Suppressor macrophage treated with lipopolysaccharide for 1 hour (primary cell): ENCODE results near the gene MT1HL1.

Source experiments
- DNase-seq, 3 donors: peaks; one replicate each; pipeline ENCODE4 v3.0.0-alpha.2; 2020 to 2022

Gene MT1HL1

GRCh38 chr1:237004116-237004515 is at the start of gene MT1HL1:
MT1HL1 (minus strand) TSS chr1:237004441; CDS start chr1:237004372, 69 bp downstream.
- DNase-seq: no peak

GRCh38 chr1:237050915-237051314 is 46.7 kb upstream of the MT1HL1 start:
- DNase-seq: no peak

DNA sequence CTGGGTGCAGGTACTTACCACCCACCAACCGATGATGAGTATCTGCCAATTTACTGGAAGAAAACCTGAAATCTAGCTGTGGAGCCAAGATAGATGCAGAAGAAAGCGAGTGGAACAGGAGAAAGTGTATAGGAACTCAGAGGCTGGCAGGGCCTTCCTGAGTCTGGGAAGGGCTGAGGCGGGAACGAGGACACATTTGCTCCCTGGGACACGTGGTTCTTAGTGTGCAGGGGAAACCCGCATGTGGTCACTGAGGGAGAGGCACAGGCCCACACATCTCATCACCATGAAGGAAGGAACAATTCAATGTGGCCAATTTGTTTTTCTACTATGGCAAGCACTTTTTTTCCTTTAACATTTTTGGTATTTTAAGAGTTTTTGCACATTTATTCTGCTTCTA is 45.9 kb upstream of the MT1HL1 start:
- DNase-seq: no peak

DNA sequence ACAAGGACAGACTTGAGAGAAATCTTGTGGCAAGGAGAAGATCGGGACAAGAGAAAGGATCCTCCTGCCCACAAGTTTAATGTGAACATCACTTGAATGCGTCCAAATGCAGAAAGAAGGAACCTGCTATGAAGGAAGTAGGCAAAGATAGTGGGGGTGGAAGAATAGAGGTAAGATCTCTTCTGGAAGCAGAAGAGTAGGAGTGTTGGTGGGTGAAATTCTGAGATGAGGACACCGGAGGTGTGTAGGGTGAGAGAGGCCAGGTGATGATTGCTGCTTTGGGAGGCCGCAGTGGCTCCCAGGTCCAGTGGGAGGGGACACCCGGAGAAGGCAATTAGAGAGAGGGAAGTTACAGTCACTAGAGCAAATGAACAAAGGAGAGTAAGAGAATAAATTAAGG is 44.6 kb upstream of the MT1HL1 start:
- no peak for DNase-seq

GRCh38 chr1:237045278-237046016 is 41.2 kb upstream of the MT1HL1 start:
- DNase-seq: no peak

DNA sequence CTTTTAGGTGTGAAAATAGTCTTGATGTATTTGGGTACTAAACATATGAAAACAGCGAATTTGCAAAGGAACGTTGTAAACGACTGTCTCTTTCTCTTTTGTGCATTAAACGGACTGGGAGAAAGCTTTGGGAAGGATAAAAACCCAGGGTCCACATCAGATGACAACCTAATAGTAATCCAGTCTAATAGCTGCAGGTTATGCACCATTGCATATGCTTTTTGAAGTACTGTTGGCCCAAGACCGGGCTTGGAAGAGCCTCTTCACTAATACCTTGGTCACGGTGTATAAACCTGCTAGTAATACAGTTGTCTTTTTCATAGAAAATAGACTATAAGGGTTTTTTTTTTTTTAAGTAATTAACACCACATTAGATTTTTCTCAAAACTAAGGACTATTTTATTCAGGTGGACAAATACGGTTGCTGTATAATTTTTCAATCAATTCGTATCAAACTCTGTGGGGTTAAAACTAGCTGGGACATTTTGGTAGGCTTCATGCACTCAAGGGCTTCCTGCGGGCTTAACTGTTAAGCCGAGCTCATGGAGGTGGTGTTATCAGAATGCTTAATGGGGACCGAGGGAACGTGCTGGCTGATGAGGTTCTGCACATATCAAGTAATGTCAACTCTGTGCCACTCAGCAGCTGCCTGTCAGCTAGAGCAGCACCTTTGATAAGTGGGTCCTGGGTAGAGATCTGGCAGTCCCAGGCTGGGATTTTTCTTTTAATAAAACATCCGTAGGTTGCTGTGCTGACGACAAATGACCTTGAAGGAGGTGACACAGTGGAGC is 39.8 kb upstream of the MT1HL1 start:
- DNase-seq: no peak

DNA sequence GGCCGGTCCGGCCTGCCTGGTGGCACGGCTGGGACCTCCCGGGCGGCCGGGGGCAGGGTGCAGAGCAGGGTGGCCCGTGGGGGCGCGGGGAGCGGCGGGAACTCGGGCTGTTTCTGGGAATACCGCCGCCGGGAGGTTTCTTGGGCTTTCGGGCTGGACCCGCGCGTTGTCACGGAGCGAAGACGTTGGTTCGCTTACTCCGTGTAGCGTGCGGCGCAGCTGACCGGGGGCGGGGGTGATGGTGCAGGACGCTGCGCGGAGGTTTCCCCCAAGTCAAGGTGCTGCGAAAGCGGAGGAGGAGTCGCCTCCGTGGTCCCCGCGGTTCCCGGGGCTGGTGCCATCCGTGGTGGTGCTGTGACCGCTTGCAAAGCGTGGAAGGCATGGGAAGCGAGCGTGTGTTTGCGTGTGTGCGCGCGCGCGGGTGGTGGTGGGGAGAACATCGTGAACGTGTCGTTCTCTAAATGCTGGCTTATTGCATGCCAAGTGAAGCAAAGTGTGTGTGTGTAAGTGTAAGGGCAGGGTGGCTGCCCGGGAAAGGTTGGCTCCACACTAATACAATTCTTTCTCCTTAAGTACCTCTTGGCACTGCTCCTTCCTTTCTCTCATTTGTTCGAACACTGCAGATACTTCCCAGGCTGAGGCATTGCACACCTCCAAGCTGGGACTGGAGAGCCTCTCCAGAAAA is 38.8 kb upstream of the MT1HL1 start:
- no peak for DNase-seq

DNA sequence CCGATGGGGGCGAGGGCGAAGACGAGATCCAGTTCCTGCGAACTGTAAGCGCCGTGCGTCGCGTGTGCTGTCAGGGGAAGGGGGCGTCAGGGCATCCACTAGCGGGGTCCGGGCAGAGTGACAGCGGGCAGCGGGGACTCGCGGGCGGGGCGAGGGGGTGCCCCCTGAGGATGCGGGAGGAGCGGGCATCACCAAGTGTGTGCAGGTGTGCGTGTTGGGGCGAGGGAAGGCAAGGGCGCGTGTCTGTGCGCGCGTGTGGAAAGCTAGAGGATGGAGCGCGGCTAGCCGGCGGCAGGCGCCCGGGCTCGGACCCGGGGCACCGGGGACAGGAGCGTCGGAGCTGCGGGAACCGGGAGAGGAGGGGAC is 38.3 kb upstream of the MT1HL1 start:
- DNase-seq: no peak

DNA sequence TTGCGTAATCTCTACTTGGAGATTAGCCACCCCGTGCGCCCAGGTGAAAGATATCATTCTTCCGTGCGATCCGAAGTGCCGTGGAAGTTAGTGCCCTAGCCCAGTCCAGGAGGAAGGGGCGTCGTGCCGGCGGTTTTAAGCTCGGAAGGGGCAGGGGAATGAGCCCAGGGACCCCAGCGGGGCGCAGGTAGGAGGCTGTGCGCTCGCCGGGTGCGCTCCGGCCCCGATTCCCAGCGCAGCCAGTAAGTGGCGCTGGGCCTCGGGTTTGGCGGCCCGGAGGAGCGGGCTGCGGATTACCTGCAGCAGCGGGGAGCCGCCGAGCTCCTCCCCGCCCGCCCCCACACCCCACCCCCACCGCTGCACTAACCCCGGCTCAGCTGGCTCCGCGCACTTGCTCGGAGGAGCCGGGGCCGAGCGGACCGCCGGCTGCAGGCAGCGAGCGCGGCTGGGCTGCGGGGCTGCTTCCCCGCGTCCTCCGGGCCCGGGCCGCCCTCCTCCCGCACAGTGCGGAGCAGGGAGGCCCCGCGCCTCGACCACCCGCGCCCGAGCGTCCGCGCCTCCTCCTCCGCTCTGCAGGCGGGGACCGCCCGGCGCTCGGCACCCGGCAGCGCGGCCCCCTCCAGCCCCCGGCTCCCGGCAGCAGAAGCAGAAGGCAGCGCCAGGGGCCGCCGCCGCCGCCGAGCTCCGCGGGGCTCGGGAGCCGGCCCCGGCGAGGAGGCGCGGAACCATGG is 37.7 kb upstream of the MT1HL1 start, which contains the start of gene RYR2:
TSS of gene RYR2 (plus strand) at position 390 of the 731 bp plus-strand sequence. CDS start at position 728, 338 bp downstream.
- DNase-seq: no peak

GRCh38 chr1:237041461-237041794 is 37.2 kb upstream of the MT1HL1 start:
- no peak for DNase-seq

GRCh38 chr1:237040823-237041222 is 36.6 kb upstream of the MT1HL1 start:
- no peak for DNase-seq

DNA sequence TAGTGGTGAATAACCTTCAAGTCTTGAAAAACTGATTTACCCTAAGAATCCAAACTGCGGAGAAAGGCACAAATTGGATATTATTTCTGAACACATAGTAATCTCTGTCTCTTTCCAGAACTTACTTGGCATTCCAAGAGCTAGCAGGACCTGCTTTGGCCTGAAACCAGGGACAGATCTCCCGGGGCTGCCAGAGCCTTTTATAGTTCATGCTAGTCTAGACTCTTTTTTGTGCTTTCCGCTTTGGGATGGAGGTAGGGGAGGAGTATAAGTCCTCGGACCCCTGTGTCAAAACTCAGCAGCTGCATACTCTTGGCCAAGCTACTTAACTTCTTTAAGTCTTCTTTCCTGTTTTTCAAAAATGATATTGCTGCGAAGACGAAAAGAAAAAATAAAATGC is 34.0 kb upstream of the MT1HL1 start:
- DNase-seq: no peak

- no peak for DNase-seq
These were observed 31.5 kb upstream of the MT1HL1 start for GRCh38 chr1:237035759-237036158.

GRCh38 chr1:237033804-237034203 is 29.6 kb upstream of the MT1HL1 start:
- DNase-seq: no peak

GRCh38 chr1:237033061-237033460 is 28.8 kb upstream of the MT1HL1 start:
- no peak for DNase-seq

DNA sequence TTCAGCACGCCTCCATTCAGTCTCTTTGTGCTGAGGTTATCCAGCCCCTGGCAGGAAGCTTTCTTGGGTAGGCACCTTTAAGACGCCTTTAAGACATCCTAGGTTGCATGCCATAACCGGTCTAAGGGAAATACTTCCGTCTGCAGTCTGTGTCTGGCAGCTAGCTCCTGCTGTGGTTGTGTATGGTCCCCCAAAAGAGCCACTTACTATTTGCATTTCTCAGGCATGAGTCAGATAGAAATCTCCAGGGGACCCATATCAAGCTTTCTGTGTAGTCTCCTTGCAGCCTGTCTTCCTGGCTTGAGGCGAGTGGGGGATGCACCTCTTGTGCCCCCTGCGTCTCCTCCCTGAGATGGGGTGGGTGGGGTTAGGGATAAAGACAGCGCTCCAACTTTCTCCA is 27.8 kb upstream of the MT1HL1 start:
- no peak for DNase-seq

GRCh38 chr1:237031480-237031879 is 27.2 kb upstream of the MT1HL1 start:
- DNase-seq: no peak

DNA sequence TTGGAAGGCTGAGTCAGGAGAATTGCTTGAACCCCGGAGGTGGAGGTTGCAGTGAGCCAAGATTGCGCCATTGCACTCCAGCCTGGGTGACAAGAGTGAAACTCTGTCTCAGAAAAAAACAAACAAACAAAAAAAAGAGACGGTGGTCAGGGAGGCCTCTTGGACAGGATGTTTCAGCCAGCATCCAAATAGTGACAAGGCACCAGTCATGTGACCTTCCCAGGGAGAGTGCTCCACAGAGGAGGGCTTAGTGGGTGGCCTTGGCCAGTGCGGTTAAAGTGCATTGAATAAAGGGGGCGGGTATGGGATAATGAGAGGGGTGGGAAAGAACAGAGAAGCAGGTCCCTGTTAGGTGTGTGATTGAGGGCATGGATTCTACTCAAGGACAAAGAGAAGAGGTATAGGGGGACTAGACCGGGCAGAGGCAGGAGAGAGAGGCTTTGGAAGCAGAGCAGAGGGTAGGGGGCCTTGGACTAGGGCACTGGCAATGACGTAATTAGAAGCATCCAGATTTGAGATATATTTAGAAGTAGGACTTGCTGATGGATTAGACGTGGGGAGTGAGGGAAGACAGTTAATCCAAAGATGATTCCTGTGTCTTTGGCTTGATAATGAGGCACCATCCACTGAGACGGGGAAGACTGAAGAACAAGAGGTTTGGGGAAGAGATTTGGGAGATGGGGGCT is 25.8 kb upstream of the MT1HL1 start:
- DNase-seq: no peak

GRCh38 chr1:237029240-237029639 is 25.0 kb upstream of the MT1HL1 start:
- no peak for DNase-seq

GRCh38 chr1:237025358-237026074 is 21.3 kb upstream of the MT1HL1 start:
- no peak for DNase-seq

DNA sequence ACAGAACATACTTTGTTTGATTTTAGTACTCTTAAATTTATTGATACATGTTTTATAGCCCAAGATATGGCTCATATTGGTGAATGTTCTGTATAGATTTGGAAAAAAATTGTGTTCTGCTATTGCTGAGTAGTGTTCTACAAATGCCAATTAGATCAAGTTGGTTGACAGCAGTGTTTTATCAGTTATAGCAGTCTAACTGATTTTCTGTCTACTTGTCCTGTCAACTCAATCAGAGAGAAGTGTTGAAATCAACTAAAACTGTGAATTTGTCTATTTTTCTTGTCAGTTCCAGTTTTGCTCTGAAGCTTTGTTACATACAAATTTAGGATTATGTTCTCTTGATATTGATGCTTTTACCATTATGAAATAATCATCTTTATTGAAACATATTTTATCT is 14.7 kb upstream of the MT1HL1 start:
- DNase-seq: no peak

GRCh38 chr1:237016626-237017025 is 12.4 kb upstream of the MT1HL1 start:
- no peak for DNase-seq
